HS-5 (cell line): ENCODE measurements around the gene SYK.

Experiments
- DNase-seq: peaks from one replicate; pipeline ENCODE4 v3.0.0-alpha.2; 2012; ENCODE audit warnings: low read depth

The SYK gene

DNA sequence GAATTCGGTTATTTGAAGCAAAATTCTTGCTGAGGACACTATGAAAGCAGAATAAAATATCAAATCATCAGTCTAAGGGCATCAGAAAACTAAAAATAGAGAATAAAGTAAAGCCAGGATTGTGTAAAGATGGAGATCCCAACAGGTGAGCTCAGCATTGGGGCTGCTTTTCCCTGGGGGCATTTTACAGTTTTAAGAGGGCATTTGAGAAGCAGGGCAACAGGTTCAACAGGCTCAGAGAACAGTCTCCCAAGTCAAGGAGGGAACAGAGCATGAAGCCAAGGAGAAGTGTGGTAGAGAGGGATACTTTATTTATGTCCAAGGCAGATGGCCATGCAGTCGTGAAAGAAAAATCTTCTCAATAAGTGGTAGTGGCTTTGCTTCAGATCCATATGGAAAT, 145.4 kb downstream of the SYK start:
- no peak for DNase-seq
